ENCODE measurements around the gene ITPR3.

- TF ChIP-seq NFIC (IDR thresholded peaks at IDR 0.05; ENCODE audit: borderline replicate concordance), result no peak
- TF ChIP-seq RAD21 (IDR thresholded peaks at IDR 0.05; ENCODE audit: low read length), result no peak
- no peak for TF ChIP-seq CTCF (IDR thresholded peaks at IDR 0.05)
- TF ChIP-seq USF1 (IDR thresholded peaks at IDR 0.05; ENCODE audit: borderline replicate concordance, low read depth), result no peak
- no peak for TF ChIP-seq POLR2AphosphoS5 (IDR thresholded peaks at IDR 0.05; ENCODE audit: low read depth, low read length)
- TF ChIP-seq EP300 (IDR thresholded peaks at IDR 0.05; ENCODE audit: borderline replicate concordance in 1 of 2, low read depth in 1 of 2, low read length in 1 of 2), result no peak
- no peak for TF ChIP-seq REST (IDR thresholded peaks at IDR 0.05; ENCODE audit: low read depth, low read length)
- no peak for TF ChIP-seq EZH2phosphoT487 (IDR thresholded peaks at IDR 0.05; ENCODE audit: borderline replicate concordance, low read depth)
- TF ChIP-seq RFX5 (IDR thresholded peaks at IDR 0.05; ENCODE audit: low read length), result no peak
- TF ChIP-seq YY1 (IDR thresholded peaks at IDR 0.05; ENCODE audit: low read depth), result no peak
- no peak for TF ChIP-seq SIN3A (IDR thresholded peaks at IDR 0.05; ENCODE audit: borderline replicate concordance, low read depth, low read length)
These were observed 14.5 kb upstream of the ITPR3 start for GRCh38 chr6:33606642-33607041.
